Activated naive CD4-positive, alpha-beta T cell treated with anti-CD3 and anti-CD28 coated beads, Interleukin-2, amount 50 U/mL, for 72 hours (primary cell): ENCODE results near the gene VPS9D1. TPM values are rescaled to one million over a fixed set of nuclear protein-coding genes. Genes with fewer than 3 reads are reported as not detected.

Experiments used
- ATAC-seq, 2 donors: fragments of 150-1000 bp; cut with Tn5 transposase; 2 replicates each; pipeline ENCODE4 v1.10.0; 2021; ENCODE audit warnings: mild to moderate bottlenecking in 2 of 2, moderate library complexity in 2 of 2
- DNase-seq, 2 donors: peaks; one replicate each; pipeline ENCODE4 v3.0.0; 2021 to 2022; ENCODE audit warnings: low spot score in 2 of 2
- H3K27ac Mint-ChIP-seq, 2 donors: one replicate each; pipeline ENCODE4 v1.8.0; 2022; ENCODE audit warnings: mild to moderate bottlenecking in 2 of 2, mixed read lengths in 2 of 2
- H3K36me3 Mint-ChIP-seq, 2 donors: one replicate each; pipeline ENCODE4 v1.8.0; 2022; ENCODE audit warnings: mixed read lengths in 2 of 2
- H3K9me3 Mint-ChIP-seq, 2 donors: one replicate each; pipeline ENCODE4 v1.8.0; 2022; ENCODE audit warnings: mixed read lengths in 2 of 2
- total RNA-seq, 2 donors: library from RNA; stranded (reverse); gene quantifications; one replicate each; pipeline ENCODE4 v1.2.3, GENCODE V29; 2022

Gene VPS9D1, protein sequence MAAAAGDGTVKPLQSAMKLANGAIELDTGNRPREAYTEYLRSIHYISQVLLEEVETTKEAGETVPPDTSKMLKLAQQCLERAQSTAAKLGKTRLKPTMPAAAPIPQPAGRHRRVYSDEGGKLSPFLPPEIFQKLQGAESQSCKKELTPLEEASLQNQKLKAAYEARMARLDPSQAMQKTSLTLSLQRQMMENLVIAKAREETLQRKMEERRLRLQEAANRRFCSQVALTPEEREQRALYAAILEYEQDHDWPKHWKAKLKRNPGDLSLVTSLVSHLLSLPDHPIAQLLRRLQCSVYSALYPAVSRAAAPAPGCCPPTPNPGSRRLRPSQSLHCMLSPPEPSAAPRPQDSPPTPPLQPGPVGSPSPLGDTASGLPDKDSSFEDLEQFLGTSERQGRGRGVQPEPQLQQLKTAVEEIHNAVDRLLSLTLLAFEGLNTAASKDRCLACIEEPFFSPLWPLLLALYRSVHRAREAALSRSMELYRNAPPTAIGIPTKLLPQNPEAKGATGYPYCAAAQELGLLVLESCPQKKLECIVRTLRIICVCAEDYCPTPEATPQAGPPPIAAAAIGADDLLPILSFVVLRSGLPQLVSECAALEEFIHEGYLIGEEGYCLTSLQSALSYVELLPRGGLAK
- 1 to 10 TPM; 2.2 to 2.4 TPM for total RNA-seq

- DNase-seq: peak; percentile 79 to 81
- Mint-ChIP-seq H3K27ac (peak within 1 kb of the TSS; percentile 84 to 93), H3K9me3 (no peaks in the 10 kb centered on the region), H3K36me3 (peaks cover 16 to 17% of the 10 kb centered on the region in 2 donors)
- ATAC-seq: peak; percentile 49 to 68
Measured at GRCh38 chr16:89720813-89721545, at the start of gene VPS9D1, which contains the start of gene ZNF276. Gene VPS9D1, minus strand, starts transcription at chr16:89720898. Its CDS starts 37 bp downstream, at chr16:89720861. Gene ZNF276, plus strand, starts transcription at chr16:89721537. Its CDS starts 104 bp downstream, at chr16:89721641.

GRCh38 chr16:89770367-89770766, 49.7 kb upstream of the VPS9D1 start:
- H3K27ac Mint-ChIP-seq: no peak overlapping the region
- no peak for ATAC-seq
- no peaks in the 10 kb centered on the region for H3K9me3 Mint-ChIP-seq
- peaks cover 45 to 48% of the 10 kb centered on the region in 2 donors for H3K36me3 Mint-ChIP-seq
- no peak for DNase-seq

DNA sequence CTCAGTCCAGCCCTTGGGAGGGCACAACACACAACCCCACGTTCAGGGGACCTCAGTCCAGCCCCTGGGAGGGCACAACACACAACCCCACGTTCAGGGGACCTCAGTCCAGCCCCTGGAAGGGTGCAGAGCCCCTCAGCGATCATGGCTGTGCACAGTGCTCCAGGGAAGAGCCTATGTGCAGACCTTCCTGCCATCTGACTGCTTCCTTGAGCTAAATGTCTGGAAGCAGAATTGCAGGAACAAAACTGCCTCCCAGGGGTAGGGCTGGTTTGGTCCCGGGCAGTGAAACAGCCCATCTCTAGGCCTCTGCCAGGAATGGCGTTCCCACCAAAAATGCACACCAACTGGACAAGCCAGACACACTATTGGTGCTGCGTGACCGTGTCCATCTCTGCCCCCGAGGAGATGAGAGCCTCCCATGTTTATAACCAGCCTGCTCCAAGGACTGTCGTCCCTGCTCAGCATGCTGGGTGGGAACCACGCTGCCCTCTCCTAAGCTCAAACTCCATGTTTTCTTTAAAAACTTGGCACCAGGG, 44.7 kb upstream of the VPS9D1 start:
- DNase-seq: no peak
- no peaks in the 10 kb centered on the region for H3K9me3 Mint-ChIP-seq
- no peak for ATAC-seq
- no peak overlapping the region for H3K27ac Mint-ChIP-seq
- peaks cover 42 to 45% of the 10 kb centered on the region in 2 donors for H3K36me3 Mint-ChIP-seq

- ATAC-seq: peak; percentile 80 to 90
- DNase-seq: no peak
- Mint-ChIP-seq H3K9me3 (no peaks in the 10 kb centered on the region), H3K36me3 (peaks cover 42 to 49% of the 10 kb centered on the region in 2 donors), H3K27ac (peak overlapping the region; percentile 50 to 67)
Measured at GRCh38 chr16:89764711-89765201, 44.1 kb upstream of the VPS9D1 start.

DNA sequence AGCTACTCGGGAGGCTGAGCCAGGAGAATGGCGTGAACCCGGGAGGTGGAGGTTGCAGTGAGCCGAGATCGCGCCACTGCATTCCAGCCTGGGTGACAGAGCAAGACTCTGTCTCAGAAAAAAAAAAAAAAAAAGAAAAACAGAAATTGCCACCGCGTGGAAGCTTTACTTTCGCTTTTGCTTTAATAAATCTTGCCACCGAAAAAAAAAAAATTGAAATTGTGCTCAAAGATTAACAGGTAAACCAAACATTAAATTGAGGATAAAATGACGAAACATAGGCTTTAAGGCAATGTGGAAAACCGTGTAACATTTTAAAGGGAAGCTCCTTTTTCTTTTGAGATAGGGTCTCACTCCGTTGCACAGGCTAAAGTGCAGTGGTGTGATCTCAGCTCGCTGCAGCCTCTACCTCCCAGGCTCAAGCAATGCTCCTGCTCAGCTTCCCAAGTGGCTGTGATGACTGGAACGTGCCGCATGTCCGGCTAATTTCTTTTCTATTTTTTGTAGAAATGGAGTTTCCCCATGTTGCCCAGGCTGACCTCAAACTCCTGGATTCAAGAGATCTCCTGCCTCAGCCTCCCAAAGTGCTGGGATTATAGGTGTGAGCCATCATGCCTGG, 40.7 kb upstream of the VPS9D1 start:
- H3K9me3 Mint-ChIP-seq: no peaks in the 10 kb centered on the region
- DNase-seq (no peak), ATAC-seq (no peak)
- peak overlapping the region; percentile 52 to 87 for H3K27ac Mint-ChIP-seq
- peaks cover 39 to 46% of the 10 kb centered on the region in 2 donors for H3K36me3 Mint-ChIP-seq

GRCh38 chr16:89759746-89760340, 39.1 kb upstream of the VPS9D1 start:
- no peaks in the 10 kb centered on the region for H3K9me3 Mint-ChIP-seq
- H3K27ac Mint-ChIP-seq: peak overlapping the region in 1 of 2 donors; percentile 81
- no peak for DNase-seq
- peaks cover 39 to 44% of the 10 kb centered on the region in 2 donors for H3K36me3 Mint-ChIP-seq
- ATAC-seq: no peak

DNA sequence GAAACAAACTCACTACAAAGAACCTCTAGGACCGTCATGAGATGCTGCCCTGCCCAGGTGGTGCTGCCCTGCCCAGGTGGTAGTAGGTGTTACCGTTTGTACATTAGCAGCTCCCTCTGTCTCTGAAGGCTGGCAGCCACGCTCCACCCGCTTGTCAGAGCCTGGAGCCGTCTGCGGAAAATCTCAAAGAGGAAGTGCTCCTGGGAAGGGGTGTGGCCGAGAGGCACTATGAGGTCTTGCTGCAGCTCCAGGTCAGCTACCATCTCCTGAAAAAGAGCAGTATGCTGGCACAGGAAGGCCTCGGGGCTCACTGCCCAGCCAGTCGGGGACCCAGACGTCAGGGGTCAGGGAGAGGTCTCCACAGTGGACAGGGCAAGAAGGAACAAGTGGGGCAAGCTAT, 28.9 kb upstream of the VPS9D1 start:
- H3K36me3 Mint-ChIP-seq: peaks cover 11 to 34% of the 10 kb centered on the region in 2 donors
- no peak for DNase-seq
- H3K27ac Mint-ChIP-seq: peak overlapping the region; percentile 44 to 88
- ATAC-seq: no peak
- no peaks in the 10 kb centered on the region for H3K9me3 Mint-ChIP-seq

- no peak for ATAC-seq
- H3K9me3 Mint-ChIP-seq: no peaks in the 10 kb centered on the region
- peaks cover 18 to 31% of the 10 kb centered on the region in 2 donors for H3K36me3 Mint-ChIP-seq
- peak overlapping the region in 1 of 2 donors; percentile 44 for H3K27ac Mint-ChIP-seq
- DNase-seq: no peak
Measured at GRCh38 chr16:89748921-89749320, 28.2 kb upstream of the VPS9D1 start.

DNA sequence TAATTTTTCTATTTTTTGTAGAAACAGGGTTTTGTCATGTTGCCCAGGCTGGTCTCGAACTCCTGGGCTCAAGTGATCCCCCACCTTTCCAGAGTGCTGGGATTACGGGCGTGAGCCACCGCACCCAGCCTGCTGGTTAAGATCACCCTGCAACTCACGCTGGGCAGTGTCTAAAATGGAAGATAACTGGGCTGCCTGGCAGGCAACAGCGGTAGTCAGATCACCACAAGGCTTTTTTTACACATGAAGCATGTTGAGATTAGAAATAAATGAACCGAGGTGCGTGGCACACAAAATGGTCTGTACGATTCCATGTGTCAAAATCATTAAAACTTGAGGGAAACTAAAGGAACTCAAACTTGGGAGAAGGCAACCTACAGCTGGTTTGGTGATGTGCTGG, 27.4 kb upstream of the VPS9D1 start:
- ATAC-seq: no peak

GRCh38 chr16:89746043-89746442, 25.3 kb upstream of the VPS9D1 start:
- no peaks in the 10 kb centered on the region for H3K9me3 Mint-ChIP-seq
- H3K36me3 Mint-ChIP-seq: peaks cover 11 to 24% of the 10 kb centered on the region in 2 donors
- H3K27ac Mint-ChIP-seq: peak overlapping the region in 1 of 2 donors; percentile 56
- DNase-seq: no peak
- no peak for ATAC-seq

More for the DNA sequence above, 27.4 kb upstream of the VPS9D1 start:
- Mint-ChIP-seq H3K27ac (no peak overlapping the region), H3K36me3 (peaks cover 13 to 26% of the 10 kb centered on the region in 2 donors), H3K9me3 (no peaks in the 10 kb centered on the region)
- no peak for DNase-seq

GRCh38 chr16:89744813-89745212, 24.1 kb upstream of the VPS9D1 start:
- peaks cover 11 to 23% of the 10 kb centered on the region in 2 donors for H3K36me3 Mint-ChIP-seq
- ATAC-seq (no peak), DNase-seq (no peak)
- peak overlapping the region; percentile 22 to 63 for H3K27ac Mint-ChIP-seq
- no peaks in the 10 kb centered on the region for H3K9me3 Mint-ChIP-seq

- H3K36me3 Mint-ChIP-seq: peaks cover 7 to 25% of the 10 kb centered on the region in 2 donors
- DNase-seq: no peak
- H3K9me3 Mint-ChIP-seq: no peaks in the 10 kb centered on the region
- no peak for ATAC-seq
- H3K27ac Mint-ChIP-seq: peak overlapping the region; percentile 74 to 86
Measured at GRCh38 chr16:89742948-89743347, 22.2 kb upstream of the VPS9D1 start.

- Mint-ChIP-seq H3K9me3 (no peaks in the 10 kb centered on the region), H3K36me3 (peaks cover 3 to 30% of the 10 kb centered on the region in 2 donors), H3K27ac (peak overlapping the region; percentile 6 to 29)
- DNase-seq: no peak
- peak in 1 of 2 donors; percentile 38 for ATAC-seq
Measured at GRCh38 chr16:89741342-89742014, 20.8 kb upstream of the VPS9D1 start.

GRCh38 chr16:89739383-89739782, 18.7 kb upstream of the VPS9D1 start:
- no peak for ATAC-seq
- no peaks in the 10 kb centered on the region for H3K9me3 Mint-ChIP-seq
- H3K27ac Mint-ChIP-seq: peak overlapping the region in 1 of 2 donors; percentile 55
- no peak for DNase-seq
- peaks cover 0 to 35% of the 10 kb centered on the region in 2 donors for H3K36me3 Mint-ChIP-seq
